OCI-LY7 (cell line): ENCODE data around the gene IL15RA. TPM values are rescaled to one million over a fixed set of nuclear protein-coding genes. Genes with fewer than 3 reads are reported as not detected.

ENCODE experiments used
- BruUV-seq: library from RNA; stranded (reverse); fragments of 400-500 nt; replicated peaks from 2 replicates; lab custom pipeline; 2021; lab: Mats Ljungman, UMichigan
- CTCF ChIA-PET: fragments of 300-600 bp; sonication (Branson Sonifier 250); formaldehyde crosslinking; loops from one replicate; lab custom pipeline; 2022; ENCODE audit warnings: antibody characterized with exemption; ENCODE audit not compliant: unreplicated experiment; lab: Charles Lee
- POLR2A ChIA-PET: fragments of 300-600 bp; sonication (Branson Sonifier 250); formaldehyde crosslinking; loops from one replicate; lab custom pipeline; 2022; ENCODE audit warnings: antibody characterized with exemption; lab: Charles Lee
- DNase-seq: peaks from one replicate; pipeline ENCODE4 v3.0.0-alpha.2; 2015; ENCODE audit warnings: low spot score
- H2AFZ ChIP-seq: fragments of 200-600 bp; sonication (generic), shearing (Covaris generic); 2 replicates; pipeline ENCODE4 v1.6.1; 2014; ENCODE audit warnings: mild to moderate bottlenecking, antibody characterized with exemption, low read length, moderate library complexity
- H3K27ac ChIP-seq: fragments of 200-600 bp; sonication (generic); 2 replicates; pipeline ENCODE4 v1.5.1; 2014; ENCODE audit warnings: mixed run types, low read depth, mild to moderate bottlenecking, moderate library complexity, low read length, inconsistent platforms; ENCODE audit not compliant: poor library complexity, severe bottlenecking
- H3K36me3 ChIP-seq: fragments of 200-600 bp; sonication (generic); 2 replicates; pipeline ENCODE4 v1.6.1; 2014; ENCODE audit warnings: mild to moderate bottlenecking, antibody characterized with exemption, low read length, moderate library complexity, mixed read lengths; ENCODE audit not compliant: insufficient read depth
- H3K4me1 ChIP-seq: fragments of 200-600 bp; sonication (generic); 2 replicates; pipeline ENCODE4 v1.5.1; 2014; ENCODE audit warnings: mild to moderate bottlenecking, low read length; ENCODE audit not compliant: insufficient read depth, poor library complexity, severe bottlenecking
- H3K4me2 ChIP-seq: fragments of 200-600 bp; sonication (generic); 2 replicates; pipeline ENCODE4 v1.6.1; 2014; ENCODE audit warnings: mild to moderate bottlenecking, low read length
- H3K4me3 ChIP-seq: fragments of 200-600 bp; sonication (generic); 2 replicates; pipeline ENCODE4 v1.5.1; 2014; ENCODE audit warnings: mild to moderate bottlenecking, low read depth, low read length; ENCODE audit not compliant: poor library complexity, severe bottlenecking
- H3K79me2 ChIP-seq: fragments of 200-600 bp; sonication (generic); 2 replicates; pipeline ENCODE4 v1.6.1; 2016; ENCODE audit warnings: low read depth, mild to moderate bottlenecking, low read length, moderate library complexity, mixed read lengths; ENCODE audit not compliant: insufficient read depth
- H3K9me2 ChIP-seq: fragments of 200-600 bp; sonication (generic); 2 replicates; pipeline ENCODE4 v1.6.1; 2016; ENCODE audit warnings: mild to moderate bottlenecking, low read length, mixed read lengths; ENCODE audit not compliant: insufficient read depth
- H3K9me3 ChIP-seq: fragments of 200-600 bp; sonication (generic); 2 replicates; pipeline ENCODE4 v1.6.1; 2014; ENCODE audit warnings: mild to moderate bottlenecking, mixed run types, low read length, mixed read lengths
- H4K20me1 ChIP-seq: fragments of 200-600 bp; sonication (generic); 2 replicates; pipeline ENCODE4 v1.6.1; 2014; ENCODE audit warnings: mild to moderate bottlenecking, antibody characterized with exemption, low read length, moderate library complexity, mixed read lengths; ENCODE audit not compliant: insufficient read depth
- EZH2phosphoT487 ChIP-seq: fragments of 200-600 bp; sonication (generic); IDR thresholded peaks from 2 replicates; pipeline ENCODE4 v1.6.1; 2018; ENCODE audit warnings: low read depth, borderline replicate concordance, mild to moderate bottlenecking, mixed run types, antibody characterized with exemption, low read length, moderate library complexity, mixed read lengths
- intact Hi-C: fragments of 100-400 bp; cut with micrococcal nuclease; formaldehyde crosslinking; loops from one replicate; pipeline ENCODE4 v1.10.0; 2022; ENCODE audit not compliant: unreplicated experiment
- total RNA-seq, 2 experiments: library from RNA; depleted of rRNA in 1 of 2; stranded (reverse); fragments of >200 nt in 1 of 2; shearing (Covaris generic) in 1 of 2; gene quantifications; 2 replicates each; pipeline ENCODE4 v1.2.3, GENCODE V29; 2014 to 2022
- TF ChIP-seq, protein P1 (sequence below): fragments of 200-600 bp; sonication (generic); conservative IDR thresholded peaks from 2 replicates; pipeline ENCODE4 v1.5.1; 2014; ENCODE audit warnings: mild to moderate bottlenecking, antibody characterized with exemption, low read length, moderate library complexity, mixed read lengths

The IL15RA gene
- total RNA-seq, 2 experiments from 2014 or later, result 5.9 to 14.5 TPM

GRCh38 chr10:6002809-6003510, 25.6 kb upstream of the IL15RA start:
- POLR2A ChIA-PET, result no interaction called here
- CTCF ChIA-PET, result no interaction called here
- Histone ChIP-seq H3K4me3 (no peak overlapping the region), H3K79me2 (no peaks in the 10 kb centered on the region), H3K9me3 (peaks cover 11% of the 10 kb centered on the region; the same call in 1 of the 2 replicates), H4K20me1 (no peaks in the 10 kb centered on the region), H3K9me2 (no peaks in the 10 kb centered on the region), H3K36me3 (no peaks in the 10 kb centered on the region), H3K4me2 (no peak overlapping the region), H3K27ac (no peak overlapping the region), H3K4me1 (no peaks in the 10 kb centered on the region), H2AFZ (no peak overlapping the region)
- no TSS peak for BruUV-seq
- intact Hi-C loops, result no loop called here
- no peak for DNase-seq
- TF ChIP-seq EZH2phosphoT487, result no peak
- TF ChIP-seq, protein P1, sequence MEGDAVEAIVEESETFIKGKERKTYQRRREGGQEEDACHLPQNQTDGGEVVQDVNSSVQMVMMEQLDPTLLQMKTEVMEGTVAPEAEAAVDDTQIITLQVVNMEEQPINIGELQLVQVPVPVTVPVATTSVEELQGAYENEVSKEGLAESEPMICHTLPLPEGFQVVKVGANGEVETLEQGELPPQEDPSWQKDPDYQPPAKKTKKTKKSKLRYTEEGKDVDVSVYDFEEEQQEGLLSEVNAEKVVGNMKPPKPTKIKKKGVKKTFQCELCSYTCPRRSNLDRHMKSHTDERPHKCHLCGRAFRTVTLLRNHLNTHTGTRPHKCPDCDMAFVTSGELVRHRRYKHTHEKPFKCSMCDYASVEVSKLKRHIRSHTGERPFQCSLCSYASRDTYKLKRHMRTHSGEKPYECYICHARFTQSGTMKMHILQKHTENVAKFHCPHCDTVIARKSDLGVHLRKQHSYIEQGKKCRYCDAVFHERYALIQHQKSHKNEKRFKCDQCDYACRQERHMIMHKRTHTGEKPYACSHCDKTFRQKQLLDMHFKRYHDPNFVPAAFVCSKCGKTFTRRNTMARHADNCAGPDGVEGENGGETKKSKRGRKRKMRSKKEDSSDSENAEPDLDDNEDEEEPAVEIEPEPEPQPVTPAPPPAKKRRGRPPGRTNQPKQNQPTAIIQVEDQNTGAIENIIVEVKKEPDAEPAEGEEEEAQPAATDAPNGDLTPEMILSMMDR, result no peak

- TF ChIP-seq, protein P1, result no peak
- no peak for TF ChIP-seq EZH2phosphoT487
- Histone ChIP-seq H3K4me1 (no peaks in the 10 kb centered on the region), H3K36me3 (no peaks in the 10 kb centered on the region), H3K4me2 (no peak overlapping the region), H3K9me2 (no peaks in the 10 kb centered on the region), H4K20me1 (no peaks in the 10 kb centered on the region), H3K79me2 (no peaks in the 10 kb centered on the region), H3K9me3 (peaks cover 1% of the 10 kb centered on the region; the same call in 1 of the 2 replicates), H3K4me3 (no peak overlapping the region), H2AFZ (no peak overlapping the region), H3K27ac (no peak overlapping the region)
- POLR2A ChIA-PET, result no interaction called here
- intact Hi-C loops, result no loop called here
- CTCF ChIA-PET, result no interaction called here
- no peak for DNase-seq
- no TSS peak for BruUV-seq
Observed at GRCh38 chr10:5999440-6000165, 22.3 kb upstream of the IL15RA start.
